ENCODE data around the gene GSKIP.

DNA sequence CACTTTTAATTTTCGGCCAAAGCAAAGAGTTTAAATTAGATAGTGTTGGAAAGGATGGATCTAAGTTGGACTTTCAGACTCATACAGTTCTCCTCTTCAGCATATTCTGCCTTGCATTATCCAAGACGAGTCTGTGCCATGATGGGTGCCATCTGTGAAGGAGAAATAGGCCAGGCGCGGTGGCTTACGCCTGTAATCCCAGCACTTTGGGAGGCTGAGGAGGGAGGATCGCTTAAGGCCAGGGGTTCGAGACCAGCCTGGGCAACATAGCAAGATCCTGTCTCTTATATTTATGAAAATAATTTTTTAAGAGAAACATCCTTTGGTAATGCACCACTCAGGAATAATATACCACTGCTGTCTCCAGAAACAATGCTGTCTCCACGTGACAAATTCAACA is 35.1 kb downstream of the GSKIP start:
- TF ChIP-seq, protein P1, sequence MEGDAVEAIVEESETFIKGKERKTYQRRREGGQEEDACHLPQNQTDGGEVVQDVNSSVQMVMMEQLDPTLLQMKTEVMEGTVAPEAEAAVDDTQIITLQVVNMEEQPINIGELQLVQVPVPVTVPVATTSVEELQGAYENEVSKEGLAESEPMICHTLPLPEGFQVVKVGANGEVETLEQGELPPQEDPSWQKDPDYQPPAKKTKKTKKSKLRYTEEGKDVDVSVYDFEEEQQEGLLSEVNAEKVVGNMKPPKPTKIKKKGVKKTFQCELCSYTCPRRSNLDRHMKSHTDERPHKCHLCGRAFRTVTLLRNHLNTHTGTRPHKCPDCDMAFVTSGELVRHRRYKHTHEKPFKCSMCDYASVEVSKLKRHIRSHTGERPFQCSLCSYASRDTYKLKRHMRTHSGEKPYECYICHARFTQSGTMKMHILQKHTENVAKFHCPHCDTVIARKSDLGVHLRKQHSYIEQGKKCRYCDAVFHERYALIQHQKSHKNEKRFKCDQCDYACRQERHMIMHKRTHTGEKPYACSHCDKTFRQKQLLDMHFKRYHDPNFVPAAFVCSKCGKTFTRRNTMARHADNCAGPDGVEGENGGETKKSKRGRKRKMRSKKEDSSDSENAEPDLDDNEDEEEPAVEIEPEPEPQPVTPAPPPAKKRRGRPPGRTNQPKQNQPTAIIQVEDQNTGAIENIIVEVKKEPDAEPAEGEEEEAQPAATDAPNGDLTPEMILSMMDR (IDR thresholded peaks at IDR 0.05; ENCODE audit: insufficient read depth, low read length): no peak
- no peak for TF ChIP-seq POLR2AphosphoS5 (IDR thresholded peaks at IDR 0.05; ENCODE audit: low read depth)
